ENCODE results near the gene HSPA4. TPM values are rescaled to one million over a fixed set of nuclear protein-coding genes. Genes with fewer than 3 reads are reported as not detected.
"Not testable (repeated sequence)": the region's sequence is repeated elsewhere in the genome, so short reads cannot be mapped to it uniquely, and the experiment has no call there.

Gene HSPA4
- total and polyA plus RNA-seq, 4 donors = 33.0 to 102 (median 62.5) TPM

GRCh38 chr5:133032852-133033742 is 18.7 kb upstream of the HSPA4 start:
- H3K4me1 ChIP-seq (ENCODE audit: control insufficient read depth in 5 of 5, insufficient read depth in 5 of 5, low read length in 5 of 5) = no peaks in the 10 kb centered on the region
- peaks cover 0 to 2% (median 0%) of the 10 kb centered on the region in 3 donors for H3K27me3 ChIP-seq (ENCODE audit: control insufficient read depth in 3 of 3, insufficient read depth in 3 of 3, low read length in 2 of 3)
- no peak overlapping the region for H3K4me3 ChIP-seq
- WGBS, 2 donors = 49 to 58% methylated on average over 6 of the region's 6 CpGs
- ATAC-seq (ENCODE audit: insufficient read depth, low FRiP score) (no peak), DNase-seq (peak in 1 of 3 donors; percentile 11)
- H3K27ac ChIP-seq (ENCODE audit: low read depth in 1 of 2, low read length in 1 of 2) = no peak overlapping the region
- H3K36me3 ChIP-seq (ENCODE audit: control insufficient read depth in 4 of 4, insufficient read depth in 4 of 4, low read length in 4 of 4) = no peaks in the 10 kb centered on the region
- H3K9ac ChIP-seq (ENCODE audit: insufficient read depth in 1 of 2, low read length in 2 of 2) = peak overlapping the region in 1 of 2 donors; percentile 32
- no peak for TF ChIP-seq CTCF (IDR thresholded peaks at IDR 0.05; ENCODE audit: control extremely low read depth, extremely low read depth)
- H3K9me3 ChIP-seq (ENCODE audit: control insufficient read depth in 4 of 4, insufficient read depth in 3 of 4, low read length in 3 of 4) = no peaks in the 10 kb centered on the region

GRCh38 chr5:133034064-133034463 is 17.7 kb upstream of the HSPA4 start:
- Histone ChIP-seq H3K9me3 (ENCODE audit: control insufficient read depth in 4 of 4, insufficient read depth in 3 of 4, low read length in 3 of 4) (no peaks in the 10 kb centered on the region), H3K9ac (ENCODE audit: insufficient read depth in 1 of 2, low read length in 2 of 2) (no peak overlapping the region), H3K4me3 (no peak overlapping the region), H3K27ac (ENCODE audit: low read depth in 1 of 2, low read length in 1 of 2) (no peak overlapping the region), H3K4me1 (ENCODE audit: control insufficient read depth in 5 of 5, insufficient read depth in 5 of 5, low read length in 5 of 5) (no peaks in the 10 kb centered on the region), H3K27me3 (ENCODE audit: control insufficient read depth in 3 of 3, insufficient read depth in 3 of 3, low read length in 2 of 3) (peaks cover 0 to 2% (median 0%) of the 10 kb centered on the region in 3 donors), H3K36me3 (ENCODE audit: control insufficient read depth in 4 of 4, insufficient read depth in 4 of 4, low read length in 4 of 4) (no peaks in the 10 kb centered on the region)
- no peak for TF ChIP-seq CTCF (IDR thresholded peaks at IDR 0.05; ENCODE audit: control extremely low read depth, extremely low read depth)
- ATAC-seq (ENCODE audit: insufficient read depth, low FRiP score) = no peak
- no peak for DNase-seq
- WGBS, 2 donors = 83 to 84% methylated on average over 11 of the region's 11 CpGs

- no peaks in the 10 kb centered on the region for H3K4me1 ChIP-seq (ENCODE audit: control insufficient read depth in 5 of 5, insufficient read depth in 5 of 5, low read length in 5 of 5)
- no peak overlapping the region for H3K27ac ChIP-seq (ENCODE audit: low read depth in 1 of 2, low read length in 1 of 2)
- no peaks in the 10 kb centered on the region for H3K36me3 ChIP-seq (ENCODE audit: control insufficient read depth in 4 of 4, insufficient read depth in 4 of 4, low read length in 4 of 4)
- peaks cover 0 to 2% (median 0%) of the 10 kb centered on the region in 3 donors for H3K27me3 ChIP-seq (ENCODE audit: control insufficient read depth in 3 of 3, insufficient read depth in 3 of 3, low read length in 2 of 3)
- H3K9ac ChIP-seq (ENCODE audit: insufficient read depth in 1 of 2, low read length in 2 of 2) = no peak overlapping the region
- H3K9me3 ChIP-seq (ENCODE audit: control insufficient read depth in 4 of 4, insufficient read depth in 3 of 4, low read length in 3 of 4) = no peaks in the 10 kb centered on the region
- TF ChIP-seq CTCF (IDR thresholded peaks at IDR 0.05; ENCODE audit: control extremely low read depth, extremely low read depth) = no peak
- H3K4me3 ChIP-seq = no peak overlapping the region
- no peak for DNase-seq
- ATAC-seq (ENCODE audit: insufficient read depth, low FRiP score) = no peak
- 70 to 77% methylated on average over 2 of the region's 2 CpGs for WGBS, 2 donors
These were observed 16.6 kb upstream of the HSPA4 start for GRCh38 chr5:133035224-133035623.

GRCh38 chr5:133036677-133037076 is 15.1 kb upstream of the HSPA4 start:
- not testable (repeated sequence) for H3K4me3 ChIP-seq; H3K27ac ChIP-seq (ENCODE audit: low read depth in 1 of 2, low read length in 1 of 2); H3K36me3 ChIP-seq (ENCODE audit: control insufficient read depth in 4 of 4, insufficient read depth in 4 of 4, low read length in 4 of 4); DNase-seq; H3K27me3 ChIP-seq (ENCODE audit: control insufficient read depth in 3 of 3, insufficient read depth in 3 of 3, low read length in 2 of 3); H3K4me1 ChIP-seq (ENCODE audit: control insufficient read depth in 5 of 5, insufficient read depth in 5 of 5, low read length in 5 of 5); H3K9ac ChIP-seq (ENCODE audit: insufficient read depth in 1 of 2, low read length in 2 of 2); ATAC-seq (ENCODE audit: insufficient read depth, low FRiP score); H3K9me3 ChIP-seq (ENCODE audit: control insufficient read depth in 4 of 4, insufficient read depth in 3 of 4, low read length in 3 of 4)
- WGBS, 2 donors = 81 to 92% methylated on average over 6 of the region's 6 CpGs

Measured in lung (tissue), 12 donors.